ENCODE results near the gene COPS3. TPM values are rescaled to one million over a fixed set of nuclear protein-coding genes. Genes with fewer than 3 reads are reported as not detected.

Gene COPS3
- total RNA-seq, 1 experiment from 2014 or later, result 73.6 TPM

- no peak overlapping the region for H3K27ac ChIP-seq (ENCODE audit: low read length)
- peaks cover 8% of the 10 kb centered on the region for H3K4me1 ChIP-seq (ENCODE audit: control insufficient read depth, insufficient read depth, low read length)
- DNase-seq (ENCODE audit: low read depth, low spot score) (no peak), ATAC-seq (no peak)
- intact Hi-C loops (cut with micrococcal nuclease; ENCODE audit: unreplicated experiment) (no loop called here), in situ Hi-C loops (cut with HindIII; ENCODE audit: low pct_unique_long_range_greater_than_20kb, low sequenced_read_pairs) (no loop called here)
- no peaks in the 10 kb centered on the region for H3K27me3 ChIP-seq (ENCODE audit: control insufficient read depth, insufficient read depth, low read length)
- H3K9me3 ChIP-seq (ENCODE audit: control insufficient read depth, insufficient read depth, low read depth, low read length), result no peaks in the 10 kb centered on the region
- TF ChIP-seq REST (IDR thresholded peaks at IDR 0.05; ENCODE audit: insufficient read depth in 1 of 2, low read depth in 2 of 2, low read length in 1 of 2) (no peak), TCF7L2 (IDR thresholded peaks at IDR 0.05; ENCODE audit: low read depth, low read length) (no peak), CTCF (IDR thresholded peaks at IDR 0.05) (no peak), POLR2AphosphoS5 (IDR thresholded peaks at IDR 0.05; ENCODE audit: low read depth, low read length) (no peak), SIN3A (IDR thresholded peaks at IDR 0.05; ENCODE audit: borderline replicate concordance, insufficient read depth, low read depth, low read length) (no peak)
- H3K4me3 ChIP-seq (ENCODE audit: low read depth in 2 of 2, low read length in 2 of 2), result no peak overlapping the region
- no TSS peak for BruUV-seq (replicated peaks)
- CTCF ChIA-PET, result no interaction called here
- no peaks in the 10 kb centered on the region for H3K36me3 ChIP-seq (ENCODE audit: control insufficient read depth, insufficient read depth, low read length)
- POLR2A ChIA-PET, result no interaction called here
Observed at GRCh38 chr17:17207998-17208397, 73.0 kb downstream of the COPS3 start.

- H3K36me3 ChIP-seq (ENCODE audit: control insufficient read depth, insufficient read depth, low read length), result no peaks in the 10 kb centered on the region
- TF ChIP-seq CTCF (IDR thresholded peaks at IDR 0.05), result no peak
- no peak for TF ChIP-seq POLR2AphosphoS5 (IDR thresholded peaks at IDR 0.05; ENCODE audit: low read depth, low read length)
- TF ChIP-seq TCF7L2 (IDR thresholded peaks at IDR 0.05; ENCODE audit: low read depth, low read length), result no peak
- TF ChIP-seq REST (IDR thresholded peaks at IDR 0.05; ENCODE audit: insufficient read depth in 1 of 2, low read depth in 2 of 2, low read length in 1 of 2), result no peak
- TF ChIP-seq SIN3A (IDR thresholded peaks at IDR 0.05; ENCODE audit: borderline replicate concordance, insufficient read depth, low read depth, low read length), result no peak
- intact Hi-C loops (cut with micrococcal nuclease; ENCODE audit: unreplicated experiment) (no loop called here), in situ Hi-C loops (cut with HindIII; ENCODE audit: low pct_unique_long_range_greater_than_20kb, low sequenced_read_pairs) (no loop called here)
- no peaks in the 10 kb centered on the region for H3K9me3 ChIP-seq (ENCODE audit: control insufficient read depth, insufficient read depth, low read depth, low read length)
- DNase-seq (ENCODE audit: low read depth, low spot score), result no peak
- H3K27me3 ChIP-seq (ENCODE audit: control insufficient read depth, insufficient read depth, low read length), result no peaks in the 10 kb centered on the region
- no TSS peak for BruUV-seq (replicated peaks)
- peak overlapping the region; percentile 56 to 67 for H3K4me3 ChIP-seq (ENCODE audit: low read depth in 2 of 2, low read length in 2 of 2)
- POLR2A ChIA-PET, result interaction anchor here (0.5 kb wide), 1 partner anchor 86 kb away, joined by 9 read pairs; no protein-coding TSS in a partner anchor
- CTCF ChIA-PET, result interaction anchor here (0.6 to 0.8 kb wide), 2 partner anchors 52 to 290 kb away, joined by 4 to 11 read pairs; partner anchors contain the start of gene RASD1
- H3K4me1 ChIP-seq (ENCODE audit: control insufficient read depth, insufficient read depth, low read length), result peaks cover 8% of the 10 kb centered on the region
- H3K27ac ChIP-seq (ENCODE audit: low read length), result peak overlapping the region; percentile 35
- peak; percentile 51 for ATAC-seq
Observed at GRCh38 chr17:17206913-17207335, 74.1 kb downstream of the COPS3 start.

Measured in Panc1 (cell line).